Loucy (cell line): ENCODE data around the gene NMNAT2.

Source experiments
- EZH2phosphoT487 ChIP-seq: fragments of 200-600 bp; IDR thresholded peaks from 2 replicates; pipeline ENCODE4 v1.6.1; 2018; ENCODE audit warnings: antibody characterized with exemption, mild to moderate bottlenecking, moderate library complexity, borderline replicate concordance
- TF ChIP-seq, protein P1 (sequence below): fragments of 200-600 bp; sonication (generic); conservative IDR thresholded peaks from 2 replicates; pipeline ENCODE4 v1.5.1; 2014; ENCODE audit warnings: mild to moderate bottlenecking, antibody characterized with exemption, low read length

DNA sequence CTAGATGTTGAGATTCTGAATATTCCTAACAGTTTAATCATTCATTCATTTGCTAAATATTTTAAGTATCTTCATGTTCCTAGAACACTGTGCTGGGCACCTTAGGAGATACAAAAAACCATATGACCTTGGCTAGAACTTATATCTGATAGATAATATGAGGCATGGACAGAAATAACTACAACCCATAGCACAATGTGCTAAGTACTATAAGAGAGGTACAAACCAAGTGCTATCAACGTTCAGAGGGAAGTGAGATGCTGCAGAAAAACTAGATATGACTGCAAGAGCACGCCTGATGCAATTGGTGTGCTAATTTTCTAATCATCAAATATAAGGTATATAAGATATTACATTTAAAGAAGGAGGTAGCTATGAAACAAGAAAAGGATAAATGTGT lies 10.7 kb downstream of the NMNAT2 start:
- TF ChIP-seq, protein P1, sequence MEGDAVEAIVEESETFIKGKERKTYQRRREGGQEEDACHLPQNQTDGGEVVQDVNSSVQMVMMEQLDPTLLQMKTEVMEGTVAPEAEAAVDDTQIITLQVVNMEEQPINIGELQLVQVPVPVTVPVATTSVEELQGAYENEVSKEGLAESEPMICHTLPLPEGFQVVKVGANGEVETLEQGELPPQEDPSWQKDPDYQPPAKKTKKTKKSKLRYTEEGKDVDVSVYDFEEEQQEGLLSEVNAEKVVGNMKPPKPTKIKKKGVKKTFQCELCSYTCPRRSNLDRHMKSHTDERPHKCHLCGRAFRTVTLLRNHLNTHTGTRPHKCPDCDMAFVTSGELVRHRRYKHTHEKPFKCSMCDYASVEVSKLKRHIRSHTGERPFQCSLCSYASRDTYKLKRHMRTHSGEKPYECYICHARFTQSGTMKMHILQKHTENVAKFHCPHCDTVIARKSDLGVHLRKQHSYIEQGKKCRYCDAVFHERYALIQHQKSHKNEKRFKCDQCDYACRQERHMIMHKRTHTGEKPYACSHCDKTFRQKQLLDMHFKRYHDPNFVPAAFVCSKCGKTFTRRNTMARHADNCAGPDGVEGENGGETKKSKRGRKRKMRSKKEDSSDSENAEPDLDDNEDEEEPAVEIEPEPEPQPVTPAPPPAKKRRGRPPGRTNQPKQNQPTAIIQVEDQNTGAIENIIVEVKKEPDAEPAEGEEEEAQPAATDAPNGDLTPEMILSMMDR, result no peak
- TF ChIP-seq EZH2phosphoT487, result no peak
